K562 (cell line): ENCODE data around the gene EVPL. TPM values are rescaled to one million over a fixed set of nuclear protein-coding genes. Genes with fewer than 3 reads are reported as not detected.

Source experiments
- ATF2 ChIP-seq: sonication (generic); formaldehyde crosslinking; IDR thresholded peaks from 2 replicates; pipeline ENCODE4 v1.8.1; 2022; ENCODE audit warnings: missing genetic modification reagents
- CHCHD3 ChIP-seq: fragments of 250-450 bp; sonication (Bioruptor Pico); IDR thresholded peaks from 2 replicates; pipeline ENCODE4 v2.1.2; 2022; ENCODE audit warnings: mild to moderate bottlenecking
- CREM ChIP-seq: IDR thresholded peaks from 2 replicates; pipeline ENCODE4 v1.6.1; 2014; ENCODE audit warnings: antibody characterized with exemption, low read depth
- IRF2 ChIP-seq: sonication (generic); formaldehyde crosslinking; IDR thresholded peaks from 2 replicates; pipeline ENCODE4 v1.8.1; 2022; ENCODE audit warnings: mild to moderate bottlenecking, missing genetic modification reagents
- NCOA6 ChIP-seq: fragments of 450-650 bp; IDR thresholded peaks from 2 replicates; pipeline ENCODE4 v1.6.1; 2017; ENCODE audit warnings: mild to moderate bottlenecking
- OTX1 ChIP-seq: fragments of 450-650 bp; formaldehyde crosslinking; IDR thresholded peaks from 2 replicates; pipeline ENCODE4 v1.4.0; 2022; ENCODE audit warnings: mild to moderate bottlenecking
- SMARCE1 ChIP-seq: fragments of 450-650 bp; IDR thresholded peaks from 2 replicates; pipeline ENCODE4 v1.7.1; 2016; ENCODE audit warnings: mild to moderate bottlenecking
- TOE1 ChIP-seq, 2 experiments: fragments of 450-650 bp in 1 of 2; sonication (generic) in 1 of 2; formaldehyde crosslinking in 1 of 2; IDR thresholded peaks; 2 replicates each; pipeline versions ENCODE4 v1.7.1 to v1.8.0; 2016 to 2022; ENCODE audit warnings: borderline replicate concordance in 2 of 2, mild to moderate bottlenecking in 2 of 2, antibody characterized with exemption in 1 of 2, inconsistent platforms in 1 of 2, low read depth in 1 of 2, missing genetic modification reagents in 1 of 2, moderate library complexity in 1 of 2
- ZBTB17 ChIP-seq: fragments of 450-650 bp; formaldehyde crosslinking; IDR thresholded peaks from 2 replicates; pipeline ENCODE4 v1.4.0; 2020; ENCODE audit warnings: mild to moderate bottlenecking
- polyA plus RNA-seq, 8 experiments: library from polyadenylated mRNA; depleted of rRNA in 4 of 8; stranded (reverse) in 5 of 8; unstranded in 3 of 8; fragments of >200 nt; fragmentation: Nextera tagmentation in 2 of 8; fragmentation: Illumina TruSeq in 1 of 8; extraction: Ambion mirVana in 2 of 8; extraction: Trizol in 1 of 8; gene quantifications; 2 replicates each; pipeline versions ENCODE4 v1.2.1 to v1.2.3, GENCODE V29; 2011 to 2014; ENCODE audit warnings: inconsistent platforms in 1 of 8, missing spikeins in 1 of 8
- total RNA-seq, 7 experiments: library from RNA; depleted of rRNA in 6 of 7; stranded (reverse); fragments of >200 nt in 6 of 7; fragmentation: Illumina TruSeq in 2 of 7; extraction: Trizol in 2 of 7; gene quantifications; 2 replicates each; pipeline versions ENCODE4 v1.2.1 to v1.2.3, GENCODE V29; 2011 to 2021; ENCODE audit warnings: low replicate concordance in 1 of 7
- TF ChIP-seq, protein P1 (sequence below): sonication (generic); formaldehyde crosslinking; IDR thresholded peaks from 2 replicates; pipeline ENCODE4 v1.8.1; 2023; ENCODE audit warnings: mild to moderate bottlenecking, missing genetic modification reagents
- TF ChIP-seq, protein P2 (sequence below), 2 experiments: fragments of 450-650 bp; formaldehyde crosslinking in 1 of 2; IDR thresholded peaks; 2 replicates each; pipeline versions ENCODE4 v1.4.0 to v1.6.1; 2014 to 2020; ENCODE audit warnings: mild to moderate bottlenecking in 2 of 2, borderline replicate concordance in 1 of 2, low read depth in 1 of 2

EVPL gene
- total and polyA plus RNA-seq, 9 of the 15 experiments (the other 6 are each of a cell fraction or from before 2014, with no cell fraction given) = 0.08 to 0.18 (median 0.16) TPM; not detected in 5

- no peak; the same call in 1 of the 2 replicates for TF ChIP-seq ATF2 (CRISPR knock-in tag)
- TF ChIP-seq ZBTB17 (CRISPR knock-in tag) = 0 out of 2 replicates have a peak, but pooled peaks have one; percentile 43
- TF ChIP-seq OTX1 (CRISPR knock-in tag) = no peak
- no peak for TF ChIP-seq CHCHD3 (CRISPR knock-in tag)
- peak; percentile 62 for TF ChIP-seq CREM
- TF ChIP-seq, protein P1, sequence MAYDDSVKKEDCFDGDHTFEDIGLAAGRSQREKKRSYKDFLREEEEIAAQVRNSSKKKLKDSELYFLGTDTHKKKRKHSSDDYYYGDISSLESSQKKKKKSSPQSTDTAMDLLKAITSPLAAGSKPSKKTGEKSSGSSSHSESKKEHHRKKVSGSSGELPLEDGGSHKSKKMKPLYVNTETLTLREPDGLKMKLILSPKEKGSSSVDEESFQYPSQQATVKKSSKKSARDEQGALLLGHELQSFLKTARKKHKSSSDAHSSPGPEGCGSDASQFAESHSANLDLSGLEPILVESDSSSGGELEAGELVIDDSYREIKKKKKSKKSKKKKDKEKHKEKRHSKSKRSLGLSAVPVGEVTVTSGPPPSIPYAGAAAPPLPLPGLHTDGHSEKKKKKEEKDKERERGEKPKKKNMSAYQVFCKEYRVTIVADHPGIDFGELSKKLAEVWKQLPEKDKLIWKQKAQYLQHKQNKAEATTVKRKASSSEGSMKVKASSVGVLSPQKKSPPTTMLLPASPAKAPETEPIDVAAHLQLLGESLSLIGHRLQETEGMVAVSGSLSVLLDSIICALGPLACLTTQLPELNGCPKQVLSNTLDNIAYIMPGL = peak; percentile 82
- TF ChIP-seq TOE1 (IDR thresholded peaks at IDR 0.05; ENCODE audit: borderline replicate concordance) = no peak
- TF ChIP-seq TOE1 (CRISPR knock-in tag; IDR thresholded peaks at IDR 0.05; ENCODE audit: borderline replicate concordance, low read depth) = 0 out of 2 replicates have a peak, but pooled peaks have one; percentile 61
- TF ChIP-seq SMARCE1 = no peak
- no peak for TF ChIP-seq IRF2
- TF ChIP-seq NCOA6 = no peak
- TF ChIP-seq, protein P2, sequence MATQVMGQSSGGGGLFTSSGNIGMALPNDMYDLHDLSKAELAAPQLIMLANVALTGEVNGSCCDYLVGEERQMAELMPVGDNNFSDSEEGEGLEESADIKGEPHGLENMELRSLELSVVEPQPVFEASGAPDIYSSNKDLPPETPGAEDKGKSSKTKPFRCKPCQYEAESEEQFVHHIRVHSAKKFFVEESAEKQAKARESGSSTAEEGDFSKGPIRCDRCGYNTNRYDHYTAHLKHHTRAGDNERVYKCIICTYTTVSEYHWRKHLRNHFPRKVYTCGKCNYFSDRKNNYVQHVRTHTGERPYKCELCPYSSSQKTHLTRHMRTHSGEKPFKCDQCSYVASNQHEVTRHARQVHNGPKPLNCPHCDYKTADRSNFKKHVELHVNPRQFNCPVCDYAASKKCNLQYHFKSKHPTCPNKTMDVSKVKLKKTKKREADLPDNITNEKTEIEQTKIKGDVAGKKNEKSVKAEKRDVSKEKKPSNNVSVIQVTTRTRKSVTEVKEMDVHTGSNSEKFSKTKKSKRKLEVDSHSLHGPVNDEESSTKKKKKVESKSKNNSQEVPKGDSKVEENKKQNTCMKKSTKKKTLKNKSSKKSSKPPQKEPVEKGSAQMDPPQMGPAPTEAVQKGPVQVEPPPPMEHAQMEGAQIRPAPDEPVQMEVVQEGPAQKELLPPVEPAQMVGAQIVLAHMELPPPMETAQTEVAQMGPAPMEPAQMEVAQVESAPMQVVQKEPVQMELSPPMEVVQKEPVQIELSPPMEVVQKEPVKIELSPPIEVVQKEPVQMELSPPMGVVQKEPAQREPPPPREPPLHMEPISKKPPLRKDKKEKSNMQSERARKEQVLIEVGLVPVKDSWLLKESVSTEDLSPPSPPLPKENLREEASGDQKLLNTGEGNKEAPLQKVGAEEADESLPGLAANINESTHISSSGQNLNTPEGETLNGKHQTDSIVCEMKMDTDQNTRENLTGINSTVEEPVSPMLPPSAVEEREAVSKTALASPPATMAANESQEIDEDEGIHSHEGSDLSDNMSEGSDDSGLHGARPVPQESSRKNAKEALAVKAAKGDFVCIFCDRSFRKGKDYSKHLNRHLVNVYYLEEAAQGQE (IDR thresholded peaks at IDR 0.05; ENCODE audit: borderline replicate concordance) = peak; percentile 45
- TF ChIP-seq, protein P2 (CRISPR knock-in tag; IDR thresholded peaks at IDR 0.05; ENCODE audit: low read depth) = 0 out of 2 replicates have a peak, but pooled peaks have one; percentile 50
Measured at GRCh38 chr17:76072148-76072858, 45.2 kb upstream of the EVPL start, which contains the start of gene SRP68 (continued).
